K562 (cell line): ENCODE data around the gene KRTAP10-11. TPM values are rescaled to one million over a fixed set of nuclear protein-coding genes. Genes with fewer than 3 reads are reported as not detected.

Experiments used
- E2F6 ChIP-seq, 2 experiments: IDR thresholded peaks; 2 replicates each; pipeline ENCODE4 v1.6.1; 2011; ENCODE audit warnings: borderline replicate concordance in 1 of 2, control low read depth in 1 of 2, low read depth in 1 of 2, low read length in 1 of 2, mild to moderate bottlenecking in 1 of 2, mixed read lengths in 1 of 2, moderate library complexity in 1 of 2; ENCODE audit not compliant: insufficient read depth in 1 of 2, insufficient read length in 1 of 2, poor library complexity in 1 of 2, severe bottlenecking in 1 of 2; ENCODE audit errors: extremely low read depth in 1 of 2
- E2F8 ChIP-seq: fragments of 450-650 bp; IDR thresholded peaks from 2 replicates; pipeline ENCODE4 v1.7.1; 2018; ENCODE audit warnings: mild to moderate bottlenecking, low read depth; ENCODE audit not compliant: partially characterized antibody
- ETV1 ChIP-seq: fragments of 450-650 bp; conservative IDR thresholded peaks from 2 replicates; pipeline ENCODE4 v1.6.1; 2016; ENCODE audit warnings: missing genetic modification characterization, control low read depth, low read depth, missing compliant biosample characterization
- JUN ChIP-seq, 2 experiments: sonication (generic) in 1 of 2; formaldehyde crosslinking in 1 of 2; IDR thresholded peaks; 2 replicates each; pipeline versions ENCODE4 v1.6.1 to v1.8.0; 2012 to 2022; ENCODE audit warnings: borderline replicate concordance in 2 of 2, mild to moderate bottlenecking in 2 of 2, improper control_type of control experiment in 1 of 2, low read depth in 1 of 2, low read length in 1 of 2, missing genetic modification reagents in 1 of 2
- polyA plus RNA-seq, 8 experiments: library from polyadenylated mRNA; depleted of rRNA in 4 of 8; stranded (reverse) in 5 of 8; unstranded in 3 of 8; fragments of >200 nt; fragmentation: Nextera tagmentation in 2 of 8; fragmentation: Illumina TruSeq in 1 of 8; extraction: Ambion mirVana in 2 of 8; extraction: Trizol in 1 of 8; gene quantifications; 2 replicates each; pipeline versions ENCODE4 v1.2.1 to v1.2.3, GENCODE V29; 2011 to 2014; ENCODE audit warnings: inconsistent platforms in 1 of 8, missing spikeins in 1 of 8
- total RNA-seq, 7 experiments: library from RNA; depleted of rRNA in 6 of 7; stranded (reverse); fragments of >200 nt in 6 of 7; fragmentation: Illumina TruSeq in 2 of 7; extraction: Trizol in 2 of 7; gene quantifications; 2 replicates each; pipeline versions ENCODE4 v1.2.1 to v1.2.3, GENCODE V29; 2011 to 2021; ENCODE audit warnings: low replicate concordance in 1 of 7

The KRTAP10-11 gene
- total and polyA plus RNA-seq, 9 of the 15 experiments (the other 6 are each of a cell fraction or from before 2014, with no cell fraction given): not detected

- TF ChIP-seq ETV1 (tag) (peak; percentile 29; the same call in 1 of the 2 replicates), E2F6 (IDR thresholded peaks at IDR 0.05; ENCODE audit: borderline replicate concordance in 1 of 2, extremely low read depth in 1 of 2, insufficient read depth in 1 of 2, insufficient read length in 1 of 2, low read depth in 1 of 2, low read length in 1 of 2, poor library complexity in 1 of 2, severe bottlenecking in 1 of 2) (peak in 1 of 2 experiments; percentile 86), JUN (IDR thresholded peaks at IDR 0.05; ENCODE audit: borderline replicate concordance, low read depth, low read length) (no peak), JUN (CRISPR knock-in tag; IDR thresholded peaks at IDR 0.05; ENCODE audit: borderline replicate concordance) (no peak), E2F8 (peak; percentile 60)
- TF ChIP-seq, all 486 proteins: peak for 10
Observed at GRCh38 chr21:44653123-44653522, 6.9 kb downstream of the KRTAP10-11 start (continued).
